Neural progenitor cell (in vitro differentiated cells): ENCODE results near the gene GLG1.

Source experiments
- EZH2 ChIP-seq: fragments of 200-600 bp; sonication (generic); IDR thresholded peaks from 2 replicates; pipeline ENCODE4 v1.6.1; 2017; ENCODE audit warnings: antibody characterized with exemption, mild to moderate bottlenecking, moderate library complexity
- TF ChIP-seq, protein P1 (sequence below): fragments of 200-600 bp; sonication (generic); IDR thresholded peaks from 2 replicates; pipeline ENCODE4 v1.5.1; 2017; ENCODE audit warnings: antibody characterized with exemption, mild to moderate bottlenecking

GRCh38 chr16:74637742-74638453, 31.0 kb upstream of the GLG1 start:
- TF ChIP-seq EZH2, result no peak
- TF ChIP-seq, protein P1, sequence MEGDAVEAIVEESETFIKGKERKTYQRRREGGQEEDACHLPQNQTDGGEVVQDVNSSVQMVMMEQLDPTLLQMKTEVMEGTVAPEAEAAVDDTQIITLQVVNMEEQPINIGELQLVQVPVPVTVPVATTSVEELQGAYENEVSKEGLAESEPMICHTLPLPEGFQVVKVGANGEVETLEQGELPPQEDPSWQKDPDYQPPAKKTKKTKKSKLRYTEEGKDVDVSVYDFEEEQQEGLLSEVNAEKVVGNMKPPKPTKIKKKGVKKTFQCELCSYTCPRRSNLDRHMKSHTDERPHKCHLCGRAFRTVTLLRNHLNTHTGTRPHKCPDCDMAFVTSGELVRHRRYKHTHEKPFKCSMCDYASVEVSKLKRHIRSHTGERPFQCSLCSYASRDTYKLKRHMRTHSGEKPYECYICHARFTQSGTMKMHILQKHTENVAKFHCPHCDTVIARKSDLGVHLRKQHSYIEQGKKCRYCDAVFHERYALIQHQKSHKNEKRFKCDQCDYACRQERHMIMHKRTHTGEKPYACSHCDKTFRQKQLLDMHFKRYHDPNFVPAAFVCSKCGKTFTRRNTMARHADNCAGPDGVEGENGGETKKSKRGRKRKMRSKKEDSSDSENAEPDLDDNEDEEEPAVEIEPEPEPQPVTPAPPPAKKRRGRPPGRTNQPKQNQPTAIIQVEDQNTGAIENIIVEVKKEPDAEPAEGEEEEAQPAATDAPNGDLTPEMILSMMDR, result no peak
